Measurements from ENCODE around the gene SSU72.

SSU72 gene

DNA sequence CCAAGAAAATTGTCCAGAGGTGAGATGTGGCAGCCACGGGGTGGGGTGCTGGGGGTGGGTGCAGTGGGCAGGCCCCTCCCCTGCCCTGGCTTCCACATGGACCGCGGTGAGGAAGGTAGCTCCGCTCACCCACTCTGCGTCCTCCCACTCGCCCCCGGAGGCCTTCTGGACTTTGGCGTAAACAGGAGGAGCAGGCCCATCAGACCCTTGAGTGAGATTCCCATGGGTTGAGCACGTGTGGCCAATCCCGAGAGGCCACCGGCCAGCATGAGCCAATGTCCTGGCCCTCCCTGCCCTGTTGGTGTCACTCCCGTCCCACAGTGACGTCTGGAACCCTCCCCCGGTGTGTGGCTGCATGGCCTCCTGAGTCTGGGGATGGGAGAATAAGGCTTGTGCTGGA, 26.1 kb downstream of the SSU72 start:
- H3K27ac ChIP-seq: no peak overlapping the region
- H3K4me1 ChIP-seq (ENCODE audit: low read depth, poor library complexity, severe bottlenecking): no peaks in the 10 kb centered on the region
- no peak overlapping the region for H3K4me2 ChIP-seq
- no peak overlapping the region for H3K9ac ChIP-seq
- H4K20me1 ChIP-seq (ENCODE audit: insufficient read depth): 0 out of 2 replicates have a peak, but pooled peaks cover 8% of the 10 kb centered on the region
- no peaks in the 10 kb centered on the region for H3K36me3 ChIP-seq (ENCODE audit: insufficient read depth)
- peaks cover 12% of the 10 kb centered on the region; the same call in 1 of the 2 replicates for H3K79me2 ChIP-seq (ENCODE audit: insufficient read depth, low read depth)
- TF ChIP-seq, protein P1, sequence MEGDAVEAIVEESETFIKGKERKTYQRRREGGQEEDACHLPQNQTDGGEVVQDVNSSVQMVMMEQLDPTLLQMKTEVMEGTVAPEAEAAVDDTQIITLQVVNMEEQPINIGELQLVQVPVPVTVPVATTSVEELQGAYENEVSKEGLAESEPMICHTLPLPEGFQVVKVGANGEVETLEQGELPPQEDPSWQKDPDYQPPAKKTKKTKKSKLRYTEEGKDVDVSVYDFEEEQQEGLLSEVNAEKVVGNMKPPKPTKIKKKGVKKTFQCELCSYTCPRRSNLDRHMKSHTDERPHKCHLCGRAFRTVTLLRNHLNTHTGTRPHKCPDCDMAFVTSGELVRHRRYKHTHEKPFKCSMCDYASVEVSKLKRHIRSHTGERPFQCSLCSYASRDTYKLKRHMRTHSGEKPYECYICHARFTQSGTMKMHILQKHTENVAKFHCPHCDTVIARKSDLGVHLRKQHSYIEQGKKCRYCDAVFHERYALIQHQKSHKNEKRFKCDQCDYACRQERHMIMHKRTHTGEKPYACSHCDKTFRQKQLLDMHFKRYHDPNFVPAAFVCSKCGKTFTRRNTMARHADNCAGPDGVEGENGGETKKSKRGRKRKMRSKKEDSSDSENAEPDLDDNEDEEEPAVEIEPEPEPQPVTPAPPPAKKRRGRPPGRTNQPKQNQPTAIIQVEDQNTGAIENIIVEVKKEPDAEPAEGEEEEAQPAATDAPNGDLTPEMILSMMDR (conservative IDR thresholded peaks at IDR 0.05; ENCODE audit: low read depth, low read length): no peak
- no peak overlapping the region for H3K4me3 ChIP-seq (IDR thresholded peaks at IDR 0.05; ENCODE audit: insufficient read depth, low read depth, low read length)
- no peaks in the 10 kb centered on the region for H3K27me3 ChIP-seq (ENCODE audit: insufficient read depth, low read depth)
- H2AFZ ChIP-seq (ENCODE audit: low read depth): no peak overlapping the region

DNA sequence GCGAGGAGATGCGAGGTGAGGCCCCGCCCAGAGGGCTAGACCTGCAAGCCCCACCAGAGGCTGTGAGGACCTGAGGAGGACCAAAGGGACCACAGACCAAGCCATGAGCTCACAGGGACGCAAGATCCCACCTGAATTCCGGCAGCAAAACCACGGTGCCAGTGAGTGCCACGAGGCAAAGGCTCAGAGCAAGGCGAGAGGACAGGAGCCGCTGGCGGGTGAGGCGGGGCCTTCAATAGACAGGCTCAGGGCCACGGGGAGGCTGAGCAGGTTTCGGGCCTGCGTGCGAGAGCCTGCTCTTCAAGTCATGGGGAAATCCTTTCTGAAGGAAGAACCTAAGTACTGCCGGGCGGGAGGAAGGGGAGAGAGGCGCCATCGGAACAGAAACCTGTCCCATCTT, 27.2 kb downstream of the SSU72 start:
- 0 out of 2 replicates have a peak, but pooled peaks cover 2% of the 10 kb centered on the region for H4K20me1 ChIP-seq (ENCODE audit: insufficient read depth)
- H3K36me3 ChIP-seq (ENCODE audit: insufficient read depth): no peaks in the 10 kb centered on the region
- TF ChIP-seq, protein P1 (conservative IDR thresholded peaks at IDR 0.05; ENCODE audit: low read depth, low read length): no peak
- H3K79me2 ChIP-seq (ENCODE audit: insufficient read depth, low read depth): peaks cover 12% of the 10 kb centered on the region; the same call in 1 of the 2 replicates
- H3K9ac ChIP-seq: no peak overlapping the region
- no peak overlapping the region for H3K4me2 ChIP-seq
- H2AFZ ChIP-seq (ENCODE audit: low read depth): no peak overlapping the region
- H3K4me3 ChIP-seq (IDR thresholded peaks at IDR 0.05; ENCODE audit: insufficient read depth, low read depth, low read length): no peak overlapping the region
- H3K27me3 ChIP-seq (ENCODE audit: insufficient read depth, low read depth): no peaks in the 10 kb centered on the region
- H3K27ac ChIP-seq: no peak overlapping the region
- no peaks in the 10 kb centered on the region for H3K4me1 ChIP-seq (ENCODE audit: low read depth, poor library complexity, severe bottlenecking)

DNA sequence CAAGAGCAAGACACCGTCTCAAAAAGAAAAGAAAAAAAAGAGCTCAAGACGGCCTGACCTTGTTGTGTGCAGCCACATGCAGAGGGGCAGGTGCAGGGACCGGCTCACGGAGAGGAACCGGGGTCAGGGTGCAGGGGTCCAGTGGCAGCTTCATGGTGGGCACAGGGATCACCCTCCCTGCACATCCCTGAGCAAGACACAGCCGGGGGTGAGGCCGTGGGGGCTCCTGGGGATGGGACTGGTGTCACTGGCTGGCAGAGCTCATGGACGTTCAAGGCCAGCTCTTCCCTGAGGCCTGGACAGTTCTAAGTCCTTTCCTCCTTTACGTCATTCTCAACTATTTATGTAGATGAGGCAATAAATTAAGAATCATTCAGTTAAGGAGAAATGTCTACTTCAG, 27.7 kb downstream of the SSU72 start:
- Histone ChIP-seq H3K4me2 (no peak overlapping the region), H3K4me3 (IDR thresholded peaks at IDR 0.05; ENCODE audit: insufficient read depth, low read depth, low read length) (no peak overlapping the region), H3K27me3 (ENCODE audit: insufficient read depth, low read depth) (no peaks in the 10 kb centered on the region), H3K9ac (no peak overlapping the region), H3K79me2 (ENCODE audit: insufficient read depth, low read depth) (peaks cover 12% of the 10 kb centered on the region; the same call in 1 of the 2 replicates), H3K4me1 (ENCODE audit: low read depth, poor library complexity, severe bottlenecking) (no peaks in the 10 kb centered on the region), H2AFZ (ENCODE audit: low read depth) (no peak overlapping the region), H3K36me3 (ENCODE audit: insufficient read depth) (no peaks in the 10 kb centered on the region), H4K20me1 (ENCODE audit: insufficient read depth) (no peaks in the 10 kb centered on the region), H3K27ac (no peak overlapping the region)
- TF ChIP-seq, protein P1 (conservative IDR thresholded peaks at IDR 0.05; ENCODE audit: low read depth, low read length): no peak

DNA sequence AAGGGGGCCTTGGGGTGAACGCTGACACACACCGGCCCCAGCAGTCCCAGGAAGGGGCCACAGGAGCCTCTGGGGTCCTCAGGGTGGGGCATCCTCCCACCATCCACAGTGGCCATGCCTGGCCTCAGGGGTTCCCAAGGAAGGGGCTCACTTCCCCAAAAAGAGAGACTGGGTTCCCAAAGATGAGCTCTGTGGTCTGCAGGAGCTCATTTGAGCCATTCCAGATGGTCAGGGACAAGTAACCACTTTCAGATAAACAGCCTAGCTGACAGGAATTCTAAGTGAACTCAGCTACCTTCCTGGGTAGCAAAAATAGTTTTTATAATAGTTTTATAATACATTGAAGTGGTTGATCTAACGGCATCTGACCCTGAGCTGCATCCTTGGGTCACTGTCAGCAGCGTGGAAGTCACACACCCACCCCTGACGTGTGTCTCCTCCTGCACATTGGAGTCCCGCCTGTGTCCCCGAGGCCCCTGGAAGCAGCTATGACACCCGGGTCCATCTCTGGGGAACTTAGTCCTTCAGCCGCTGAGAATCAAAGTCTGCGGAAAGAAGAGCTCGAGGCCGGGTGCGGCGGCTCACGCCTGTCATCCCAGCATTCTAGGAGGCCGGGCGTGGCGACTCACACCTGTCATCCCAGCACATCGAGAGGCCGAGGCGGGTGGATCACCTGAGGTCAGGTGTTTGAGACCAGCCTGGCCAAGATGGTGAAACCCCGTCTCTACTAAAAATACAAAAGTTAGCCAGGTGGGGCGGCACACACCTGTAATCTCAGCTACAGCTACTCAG, 28.5 kb downstream of the SSU72 start:
- H3K9ac ChIP-seq: no peak overlapping the region
- H4K20me1 ChIP-seq (ENCODE audit: insufficient read depth): no peaks in the 10 kb centered on the region
- no peak overlapping the region for H2AFZ ChIP-seq (ENCODE audit: low read depth)
- 0 out of 2 replicates have a peak, but pooled peaks cover 7% of the 10 kb centered on the region for H3K79me2 ChIP-seq (ENCODE audit: insufficient read depth, low read depth)
- H3K27me3 ChIP-seq (ENCODE audit: insufficient read depth, low read depth): no peaks in the 10 kb centered on the region
- H3K4me1 ChIP-seq (ENCODE audit: low read depth, poor library complexity, severe bottlenecking): no peaks in the 10 kb centered on the region
- TF ChIP-seq, protein P1 (conservative IDR thresholded peaks at IDR 0.05; ENCODE audit: low read depth, low read length): no peak
- H3K36me3 ChIP-seq (ENCODE audit: insufficient read depth): no peaks in the 10 kb centered on the region
- H3K4me3 ChIP-seq (IDR thresholded peaks at IDR 0.05; ENCODE audit: insufficient read depth, low read depth, low read length): no peak overlapping the region
- H3K27ac ChIP-seq: no peak overlapping the region
- H3K4me2 ChIP-seq: no peak overlapping the region
